Neural cell (in vitro differentiated cells): ENCODE results near the gene TMEFF1.

Experiments
- CTCF ChIP-seq: fragments of 450-650 bp; IDR thresholded peaks from 2 replicates; pipeline ENCODE4 v1.5.1; 2014; ENCODE audit warnings: antibody characterized with exemption, mild to moderate bottlenecking, moderate library complexity; ENCODE audit not compliant: poor library complexity, severe bottlenecking
- MXI1 ChIP-seq: fragments of 450-650 bp; conservative IDR thresholded peaks from 2 replicates; pipeline ENCODE4 v1.6.1; 2014; ENCODE audit warnings: antibody characterized with exemption, mild to moderate bottlenecking; ENCODE audit not compliant: poor library complexity, severe bottlenecking
- POLR2AphosphoS5 ChIP-seq: IDR thresholded peaks from 2 replicates; pipeline ENCODE4 v1.6.1; 2012
- RAD21 ChIP-seq: fragments of 450-650 bp; conservative IDR thresholded peaks from 2 replicates; pipeline ENCODE4 v1.6.1; 2014; ENCODE audit warnings: antibody characterized with exemption, mild to moderate bottlenecking, moderate library complexity
- REST ChIP-seq: IDR thresholded peaks from 2 replicates; pipeline ENCODE4 v1.6.1; 2012; ENCODE audit warnings: borderline replicate concordance
- SMC3 ChIP-seq: fragments of 450-650 bp; conservative IDR thresholded peaks from 2 replicates; pipeline ENCODE4 v1.6.1; 2014; ENCODE audit warnings: antibody characterized with exemption, mild to moderate bottlenecking, moderate library complexity; ENCODE audit not compliant: poor library complexity

GRCh38 chr9:100428871-100429654, 43.9 kb upstream of the TMEFF1 start:
- TF ChIP-seq CTCF (no peak), SMC3 (no peak), MXI1 (no peak), POLR2AphosphoS5 (no peak), RAD21 (no peak), REST (no peak)
